Ecto neural progenitor cell (in vitro differentiated cells): ENCODE measurements around the gene ARPC5.

Experiments used
- DNase-seq: peaks from one replicate; pipeline ENCODE4 v3.0.0-alpha.2; 2018; ENCODE audit warnings: low spot score

The ARPC5 gene

DNA sequence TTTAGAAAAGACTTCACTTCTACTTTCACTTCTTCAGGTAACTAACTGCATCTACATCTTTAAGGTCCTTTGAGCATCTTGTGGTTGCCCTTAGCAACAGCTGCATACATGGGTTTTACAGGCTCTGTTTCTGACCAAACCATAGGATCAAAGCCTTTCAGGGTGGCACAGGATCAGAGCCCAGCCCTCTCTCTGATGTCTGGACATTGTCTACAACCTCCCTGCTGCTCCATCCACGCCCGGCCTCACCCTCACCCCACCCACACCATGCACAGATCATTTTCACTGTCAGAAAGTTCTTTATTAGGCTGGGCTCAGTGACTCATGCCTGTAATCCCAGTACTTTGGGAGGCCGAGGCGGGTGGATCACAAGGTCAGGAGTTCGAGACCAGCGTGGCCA is 50.5 kb downstream of the ARPC5 start:
- DNase-seq: no peak

DNA sequence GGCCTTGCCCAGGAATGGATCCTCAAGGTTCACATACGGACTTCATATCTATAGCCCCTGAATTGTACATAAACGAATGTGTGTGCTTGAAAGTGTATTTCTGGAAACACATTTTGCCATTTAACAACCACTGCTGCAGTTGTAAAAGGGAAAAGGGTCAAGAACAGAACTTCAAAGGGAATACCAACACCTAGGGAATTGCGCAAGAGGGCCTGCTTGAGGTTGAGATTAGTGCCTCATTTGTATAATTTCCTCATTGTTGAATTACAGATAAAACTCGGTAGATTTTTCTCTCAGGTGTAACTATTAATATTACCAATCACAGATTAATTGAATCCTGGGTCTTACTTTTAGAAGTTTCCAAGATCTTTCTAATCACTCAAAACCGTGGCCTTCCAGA is 51.4 kb downstream of the ARPC5 start:
- no peak for DNase-seq

DNA sequence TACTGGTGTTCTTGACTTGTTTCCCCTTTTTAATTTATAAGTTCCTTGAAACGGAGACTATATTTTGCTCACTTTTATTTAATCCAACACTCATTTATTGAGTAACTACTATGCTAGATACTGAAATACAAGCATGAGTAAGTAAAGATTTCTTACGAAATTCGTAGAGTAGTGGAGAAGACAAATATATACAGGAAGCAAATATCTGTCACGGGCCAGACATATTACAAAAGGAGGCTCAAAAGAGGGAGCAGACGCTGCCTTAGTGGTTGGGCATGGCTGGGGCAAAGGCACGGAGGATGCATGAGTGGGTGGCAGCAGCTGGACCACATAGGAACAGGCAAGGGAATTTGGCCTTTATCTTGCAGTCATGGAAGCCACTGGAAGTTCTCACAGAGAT is 52.1 kb downstream of the ARPC5 start:
- no peak for DNase-seq

DNA sequence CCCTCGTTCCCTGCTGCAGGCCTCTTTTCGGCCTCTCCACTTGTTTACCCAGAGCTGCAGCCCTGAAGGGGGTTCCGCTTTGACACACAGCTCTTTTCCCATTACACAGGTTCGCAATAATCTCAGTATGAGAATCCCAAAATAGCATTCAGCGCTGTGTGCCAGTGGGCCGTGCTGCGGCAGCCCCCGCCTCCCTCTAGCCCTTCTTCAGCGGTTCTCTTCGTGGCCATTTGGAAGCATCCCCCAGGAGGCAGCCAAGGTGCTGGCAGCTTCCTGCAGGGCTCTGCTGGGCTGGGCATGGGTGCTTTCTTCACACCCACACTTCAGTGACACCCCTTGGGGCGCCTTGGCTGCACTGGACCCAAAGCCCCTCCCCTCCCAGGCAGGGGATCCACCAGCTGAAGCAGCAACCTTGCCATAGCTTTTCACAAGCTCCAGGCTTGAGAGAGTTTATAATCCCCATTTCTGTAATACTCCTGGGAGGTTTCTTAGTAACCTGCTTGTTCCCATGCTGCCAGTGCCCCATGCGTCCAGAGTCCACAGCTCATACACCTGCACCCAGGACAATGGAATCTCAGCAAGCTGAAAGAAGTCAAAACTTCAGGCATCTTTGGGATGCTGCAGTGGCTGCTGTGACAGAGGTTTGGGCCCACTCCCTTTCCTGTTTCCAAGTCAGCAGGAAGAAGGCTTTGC is 53.4 kb downstream of the ARPC5 start:
- DNase-seq: no peak

DNA sequence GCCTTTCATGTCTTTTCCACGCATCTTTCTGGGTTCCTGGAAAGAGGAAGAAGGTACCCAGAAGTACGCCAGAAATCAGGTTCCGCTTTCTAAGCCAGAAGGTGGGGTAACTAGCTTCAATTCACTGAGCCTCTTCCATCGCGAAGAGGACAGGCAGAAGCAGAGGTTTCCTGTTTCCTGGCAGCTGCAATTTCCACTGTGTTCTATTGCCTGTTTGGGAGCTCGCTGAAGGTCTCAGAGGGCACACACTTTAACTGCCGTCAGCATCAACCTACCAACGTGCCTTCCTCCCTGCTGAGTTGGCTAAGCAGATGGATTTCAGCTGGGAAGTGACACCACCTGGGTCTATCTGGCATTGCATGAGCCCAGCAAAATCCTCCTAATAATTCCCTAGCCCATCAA is 55.3 kb downstream of the ARPC5 start:
- no peak for DNase-seq

DNA sequence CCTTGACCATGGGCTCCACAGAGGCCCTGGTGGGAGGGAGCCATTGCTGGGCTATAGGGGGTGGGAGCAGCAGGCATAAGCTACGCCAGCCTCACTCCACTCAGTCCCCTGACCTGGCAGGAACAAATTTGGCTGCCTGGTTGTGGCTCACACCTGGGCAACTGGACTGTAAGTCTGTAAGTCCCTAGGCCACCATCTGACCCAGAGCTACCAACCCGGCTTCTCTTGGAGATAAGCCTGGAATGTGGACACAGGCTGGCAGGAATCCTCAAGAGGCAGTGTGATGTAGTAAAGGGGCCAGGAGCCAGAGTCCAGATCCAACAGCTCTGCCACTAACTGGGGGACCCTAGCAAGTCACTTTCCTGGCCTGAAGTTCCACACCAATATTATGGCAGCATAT is 56.7 kb downstream of the ARPC5 start:
- no peak for DNase-seq

DNA sequence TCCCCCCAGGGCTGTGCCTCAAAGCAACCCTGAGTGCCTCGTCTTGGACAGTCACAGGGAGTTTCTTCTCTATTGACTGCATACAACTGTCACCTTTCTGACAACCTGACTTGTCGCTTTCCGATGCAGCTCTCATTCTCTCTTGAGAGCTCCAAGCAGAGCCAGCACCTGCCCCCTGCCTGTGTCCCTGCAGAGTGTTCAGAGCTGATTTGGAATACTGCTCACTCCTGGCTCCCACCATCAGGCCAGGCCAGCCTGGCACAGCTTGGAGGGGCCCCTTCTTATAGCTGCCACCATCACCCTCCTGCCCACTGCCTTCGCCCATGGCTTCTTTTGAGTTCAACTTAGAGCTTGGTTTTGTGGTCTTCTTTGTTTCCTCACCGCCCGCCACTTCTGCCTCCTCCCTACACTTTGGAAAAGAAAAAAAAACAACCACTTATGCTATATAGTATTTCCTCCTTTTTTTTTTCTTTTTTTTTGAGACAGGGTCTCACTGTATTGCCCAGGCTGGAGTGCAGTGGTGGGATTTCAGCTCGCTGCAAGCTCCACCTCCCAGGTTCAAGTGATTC is 57.6 kb downstream of the ARPC5 start:
- no peak for DNase-seq

DNA sequence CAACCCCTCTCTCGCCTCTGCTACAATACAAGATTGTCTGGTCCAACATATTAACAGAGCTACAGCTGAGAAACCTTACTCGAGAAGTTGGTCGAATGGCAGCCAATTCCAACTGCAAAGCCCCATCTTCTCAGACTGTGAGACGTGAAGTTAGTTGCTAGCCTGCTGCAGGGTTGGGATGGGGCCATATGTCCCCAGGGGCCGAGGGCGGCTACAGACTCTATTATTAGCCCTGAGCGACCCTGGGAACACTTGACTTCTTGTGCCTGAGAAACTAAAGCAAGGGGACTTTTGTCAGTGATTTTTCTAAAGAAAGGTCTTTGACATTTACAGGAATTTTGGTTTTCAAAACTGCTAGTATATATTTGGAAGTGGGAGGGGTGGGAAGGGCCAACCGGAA is 59.0 kb downstream of the ARPC5 start:
- DNase-seq: no peak

DNA sequence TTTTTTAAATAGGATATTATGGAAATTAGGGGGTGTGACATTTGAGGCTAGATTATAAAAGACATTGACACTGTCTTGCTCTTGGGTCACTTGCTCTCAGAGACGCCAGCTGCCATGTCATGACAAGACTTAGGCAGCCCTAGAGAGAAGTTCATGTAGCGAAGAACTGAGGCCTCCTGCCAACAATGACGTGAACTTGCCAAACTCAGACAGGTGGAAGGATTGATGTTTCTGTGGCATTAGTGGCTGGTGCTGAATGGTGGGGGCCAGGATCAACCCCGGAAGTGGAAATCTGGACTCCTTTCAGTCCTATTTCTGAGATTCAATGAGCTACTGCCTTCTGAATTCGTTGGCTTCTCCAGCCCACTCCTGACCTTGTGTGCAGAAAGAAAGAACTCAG is 60.0 kb downstream of the ARPC5 start:
- no peak for DNase-seq

DNA sequence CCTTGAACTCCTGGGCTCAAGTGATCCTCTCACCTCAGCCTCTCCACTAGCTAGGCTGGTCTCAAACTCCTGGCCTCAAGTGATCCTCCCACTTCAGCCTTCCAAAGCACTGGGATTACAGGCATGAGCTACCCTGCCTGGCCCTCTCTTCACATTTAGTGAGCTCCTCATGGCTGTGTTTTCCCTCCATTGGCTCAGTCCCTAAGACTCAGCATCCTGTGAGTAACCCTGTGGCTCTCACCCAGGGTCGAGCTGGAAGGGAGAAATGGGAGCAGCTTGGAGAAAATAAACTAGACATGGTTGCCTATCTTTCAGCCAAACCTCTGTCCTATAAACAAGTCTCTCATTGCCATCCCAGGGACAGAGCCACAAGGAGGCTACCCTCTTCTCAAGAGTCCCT is 62.9 kb downstream of the ARPC5 start:
- DNase-seq: no peak

DNA sequence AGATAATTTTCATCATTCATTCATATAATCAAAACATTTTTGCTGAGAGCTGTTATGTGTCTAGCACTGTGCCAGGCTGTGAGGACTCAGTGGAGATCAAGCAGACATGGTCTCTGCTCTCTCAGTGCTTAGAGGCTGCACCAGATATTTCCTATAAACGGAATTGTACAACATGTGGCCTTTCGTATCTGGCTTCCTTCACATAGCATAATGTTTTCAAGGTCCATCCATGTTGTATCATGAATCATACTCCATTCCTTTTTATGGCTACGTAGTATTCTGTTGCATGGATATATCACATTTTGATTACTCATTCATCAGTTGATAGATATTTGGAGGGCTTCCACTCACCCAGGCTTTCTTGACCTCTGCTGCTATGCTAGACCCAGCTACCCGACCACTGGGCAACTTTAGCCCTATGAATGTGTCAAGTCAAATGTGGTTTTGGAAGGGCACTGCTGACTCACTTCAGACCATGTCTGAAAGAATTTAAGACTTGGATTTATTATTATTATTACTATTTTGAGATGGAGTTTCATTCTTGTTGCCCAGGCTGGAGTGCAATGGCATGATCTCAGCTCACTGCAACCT is 63.8 kb downstream of the ARPC5 start:
- no peak for DNase-seq
